Measurements from ENCODE around the gene SMC1A. TPM values are rescaled to one million over a fixed set of nuclear protein-coding genes. Genes with fewer than 3 reads are reported as not detected.

The SMC1A gene
- total RNA-seq, 1 experiment from 2014 or later: 88.3 TPM

DNA sequence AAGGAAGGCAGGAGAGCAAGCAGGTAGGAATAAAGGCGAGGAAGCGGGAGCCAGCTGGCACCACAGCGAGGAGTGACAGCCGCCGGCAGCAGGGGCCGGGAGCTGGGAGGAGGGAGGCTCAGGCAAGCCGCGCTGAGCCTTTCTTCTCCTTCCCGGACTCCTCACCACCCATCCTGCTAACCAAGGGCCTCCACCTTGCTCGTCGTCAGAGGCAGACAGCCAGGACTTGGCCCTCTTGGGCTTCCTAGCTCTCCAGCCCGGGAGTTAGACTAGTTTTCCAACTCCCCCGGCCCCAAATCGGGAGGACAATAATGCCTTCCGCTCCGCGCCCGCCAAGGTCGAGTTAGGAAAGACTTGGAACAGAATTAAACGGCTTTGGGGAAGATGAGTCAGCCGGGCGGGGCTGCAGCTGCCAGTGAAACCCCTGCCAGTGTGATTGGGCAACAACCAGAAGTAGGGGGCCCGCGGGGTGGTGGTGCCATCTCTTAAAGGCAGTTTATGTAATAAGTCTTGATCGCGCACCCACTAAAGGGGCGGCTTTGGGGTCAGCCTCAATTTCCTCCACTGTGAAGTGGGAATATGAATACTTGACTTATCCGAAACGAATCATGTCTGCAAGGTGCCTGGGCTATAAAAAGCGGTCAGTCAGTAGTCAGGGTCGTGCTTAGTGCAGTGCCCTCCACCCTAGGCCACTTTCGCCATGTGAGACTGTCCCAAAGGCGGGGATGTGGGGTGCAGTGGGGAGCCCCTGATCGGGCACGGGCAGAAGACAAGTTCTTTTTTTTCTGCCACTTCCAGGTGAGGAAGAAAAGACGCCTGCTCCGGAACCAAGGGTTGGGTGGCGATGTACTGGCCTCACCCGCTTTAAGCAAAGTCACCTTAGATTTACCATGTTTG is 18.4 kb upstream of the SMC1A start:
- intact Hi-C loops (cut with micrococcal nuclease): no loop called here
- no peaks in the 10 kb centered on the region for H3K36me3 ChIP-seq (ENCODE audit: control insufficient read depth in 1 of 2, insufficient read depth in 2 of 2, low read length in 2 of 2)
- H3K4me2 ChIP-seq (ENCODE audit: low read length): peak overlapping the region; percentile 82
- no TSS peak for BruUV-seq (replicated peaks)
- no peaks in the 10 kb centered on the region for H3K27me3 ChIP-seq (ENCODE audit: insufficient read depth, low read length)
- ATAC-seq (peak; percentile 41), DNase-seq (ENCODE audit: low read depth, low spot score) (no peak)
- peak overlapping the region; percentile 67 for H2AFZ ChIP-seq (ENCODE audit: low read depth, low read length, poor library complexity, severe bottlenecking)
- H3K27ac ChIP-seq (ENCODE audit: low read depth, low read length): peak overlapping the region; percentile 75
- ChIA-PET POLR2A (interaction anchor here (1.4 kb wide), 1 partner anchor 19 kb away, joined by 10 read pairs; the partner anchor contains the start of genes RIBC1 and SMC1A), RAD21 (ENCODE audit: low non-redundant PET in 1 of 2, low total read pairs in 2 of 2, uncharacterized antibody in 2 of 2, unreplicated experiment in 2 of 2) (no interaction called here), CTCF (interaction anchor here (1.1 to 1.2 kb wide), 2 partner anchors 127 to 158 kb away, joined by 3 to 4 read pairs; no protein-coding TSS in a partner anchor)
- peak overlapping the region; percentile 51 to 62 for H3K4me3 ChIP-seq (replicated peaks in 1 of 2; ENCODE audit: low read depth in 1 of 2, low read length in 2 of 2)
- peaks cover 7 to 20% of the 10 kb centered on the region in 2 experiments; a peak in 3 of 4 replicates for H3K4me1 ChIP-seq (ENCODE audit: control insufficient read depth in 1 of 2, insufficient read depth in 2 of 2, low read length in 2 of 2)
- H3K9me3 ChIP-seq (ENCODE audit: control insufficient read depth in 1 of 2, insufficient read depth in 1 of 2, low read depth in 1 of 2, low read length in 2 of 2): no peaks in the 10 kb centered on the region
- TF ChIP-seq ZNF274 (IDR thresholded peaks at IDR 0.05; ENCODE audit: low read depth, low read length): no peak
- TF ChIP-seq SRF (IDR thresholded peaks at IDR 0.05; ENCODE audit: low read depth): no peak
- peak; percentile 78 for TF ChIP-seq TCF7L2 (IDR thresholded peaks at IDR 0.05; ENCODE audit: borderline replicate concordance, extremely low read depth, insufficient read depth, insufficient read length)
- no peak for TF ChIP-seq FOSL1 (IDR thresholded peaks at IDR 0.05; ENCODE audit: low read depth)
- no peak for TF ChIP-seq CBX3 (IDR thresholded peaks at IDR 0.05; ENCODE audit: low read depth)
- no peak for TF ChIP-seq ZFX (IDR thresholded peaks at IDR 0.05)
- no peak for TF ChIP-seq SP1 (IDR thresholded peaks at IDR 0.05; ENCODE audit: low read depth)
- no peak for TF ChIP-seq CTCF (IDR thresholded peaks at IDR 0.05 in 2 of 3, conservative IDR thresholded peaks at IDR 0.05 in 1 of 3; ENCODE audit: borderline replicate concordance in 1 of 3, insufficient read depth in 1 of 3, low read depth in 2 of 3, low read length in 2 of 3)
- TF ChIP-seq EZH2phosphoT487 (IDR thresholded peaks at IDR 0.05; ENCODE audit: borderline replicate concordance): no peak
- peak; percentile 52 for TF ChIP-seq POLR2AphosphoS5 (IDR thresholded peaks at IDR 0.05; ENCODE audit: low read depth, low read length)
- TF ChIP-seq EGR1 (IDR thresholded peaks at IDR 0.05; ENCODE audit: low read depth): no peak
- no peak for TF ChIP-seq ELF1 (IDR thresholded peaks at IDR 0.05; ENCODE audit: borderline replicate concordance, low read depth)
- H4K20me1 ChIP-seq (ENCODE audit: insufficient read depth): no peaks in the 10 kb centered on the region
- no peaks in the 10 kb centered on the region for H3K9me2 ChIP-seq (ENCODE audit: insufficient read depth)
- peak overlapping the region; percentile 62 for H3K9ac ChIP-seq (ENCODE audit: low read length)
- no peaks in the 10 kb centered on the region for H3K79me2 ChIP-seq (ENCODE audit: insufficient read depth, low read length)
